DOHH2 (cell line): ENCODE data around the gene HLA-DRB1.
"Not testable (repeated sequence)": the region's sequence is repeated elsewhere in the genome, so short reads cannot be mapped to it uniquely, and the experiment has no call there.

Source experiments
- H3F3A ChIP-seq: fragments of 200-600 bp; sonication (generic), shearing (Covaris generic); 2 replicates; pipeline ENCODE4 v1.6.0; 2016; ENCODE audit warnings: antibody characterized with exemption, mild to moderate bottlenecking; ENCODE audit not compliant: control insufficient read depth, insufficient read depth
- H3K27ac ChIP-seq: fragments of 200-600 bp; sonication (generic); 2 replicates; pipeline ENCODE4 v1.5.1; 2014; ENCODE audit warnings: low read depth, mild to moderate bottlenecking, low read length, moderate library complexity
- H3K27me3 ChIP-seq: fragments of 200-600 bp; sonication (generic); 2 replicates; pipeline ENCODE4 v1.6.1; 2014; ENCODE audit warnings: mild to moderate bottlenecking, low read length, mixed read lengths; ENCODE audit not compliant: control insufficient read depth
- H3K36me3 ChIP-seq: fragments of 200-600 bp; sonication (generic); 2 replicates; pipeline ENCODE4 v1.6.1; 2014; ENCODE audit warnings: mild to moderate bottlenecking, low read length, moderate library complexity, mixed read lengths; ENCODE audit not compliant: control insufficient read depth
- H3K4me1 ChIP-seq: fragments of 200-600 bp; sonication (generic); 2 replicates; pipeline ENCODE4 v1.6.1; 2014; ENCODE audit warnings: mild to moderate bottlenecking, low read length, mixed read lengths; ENCODE audit not compliant: control insufficient read depth
- H3K4me2 ChIP-seq: fragments of 200-600 bp; sonication (generic); 2 replicates; pipeline ENCODE4 v1.6.0; 2014; ENCODE audit warnings: mild to moderate bottlenecking, low read length, moderate library complexity
- H3K4me3 ChIP-seq: fragments of 200-600 bp; sonication (generic); 2 replicates; pipeline ENCODE4 v1.5.1; 2014; ENCODE audit warnings: mild to moderate bottlenecking, low read length, mixed read lengths
- H3K79me2 ChIP-seq: fragments of 200-600 bp; sonication (generic); 2 replicates; pipeline ENCODE4 v1.6.1; 2014; ENCODE audit warnings: mild to moderate bottlenecking, low read length, mixed read lengths; ENCODE audit not compliant: control insufficient read depth
- H3K9me2 ChIP-seq: fragments of 200-600 bp; sonication (generic); replicated peaks from 2 replicates; pipeline ENCODE4 v1.6.1; 2014; ENCODE audit warnings: mild to moderate bottlenecking, low read length, mixed read lengths; ENCODE audit not compliant: control insufficient read depth
- H3K9me3 ChIP-seq: fragments of 200-600 bp; sonication (generic); 2 replicates; pipeline ENCODE4 v1.6.1; 2014; ENCODE audit warnings: antibody characterized with exemption, low read length, mixed read lengths; ENCODE audit not compliant: control insufficient read depth, insufficient read depth
- H4K20me1 ChIP-seq: fragments of 200-600 bp; sonication (generic); 2 replicates; pipeline ENCODE4 v1.6.0; 2014; ENCODE audit warnings: low read depth, mild to moderate bottlenecking, antibody characterized with exemption, low read length, moderate library complexity; ENCODE audit not compliant: control insufficient read depth, insufficient read depth
- EZH2phosphoT487 ChIP-seq: fragments of 200-600 bp; sonication (generic); IDR thresholded peaks from 2 replicates; pipeline ENCODE4 v1.6.1; 2017; ENCODE audit warnings: borderline replicate concordance, mild to moderate bottlenecking, antibody characterized with exemption, low read length, moderate library complexity, mixed read lengths
- TF ChIP-seq, protein P1 (sequence below): fragments of 200-600 bp; sonication (generic); IDR thresholded peaks from one replicate; pipeline ENCODE4 v1.5.1; 2014; ENCODE audit warnings: antibody characterized with exemption, mild to moderate bottlenecking, low read depth, low read length; ENCODE audit not compliant: poor library complexity, severe bottlenecking

HLA-DRB1 gene

GRCh38 chr6:32578962-32579361 lies 10.7 kb downstream of the HLA-DRB1 start:
- peaks cover 5% of the 10 kb centered on the region for H3K79me2 ChIP-seq
- no peak for TF ChIP-seq EZH2phosphoT487
- TF ChIP-seq, protein P1, sequence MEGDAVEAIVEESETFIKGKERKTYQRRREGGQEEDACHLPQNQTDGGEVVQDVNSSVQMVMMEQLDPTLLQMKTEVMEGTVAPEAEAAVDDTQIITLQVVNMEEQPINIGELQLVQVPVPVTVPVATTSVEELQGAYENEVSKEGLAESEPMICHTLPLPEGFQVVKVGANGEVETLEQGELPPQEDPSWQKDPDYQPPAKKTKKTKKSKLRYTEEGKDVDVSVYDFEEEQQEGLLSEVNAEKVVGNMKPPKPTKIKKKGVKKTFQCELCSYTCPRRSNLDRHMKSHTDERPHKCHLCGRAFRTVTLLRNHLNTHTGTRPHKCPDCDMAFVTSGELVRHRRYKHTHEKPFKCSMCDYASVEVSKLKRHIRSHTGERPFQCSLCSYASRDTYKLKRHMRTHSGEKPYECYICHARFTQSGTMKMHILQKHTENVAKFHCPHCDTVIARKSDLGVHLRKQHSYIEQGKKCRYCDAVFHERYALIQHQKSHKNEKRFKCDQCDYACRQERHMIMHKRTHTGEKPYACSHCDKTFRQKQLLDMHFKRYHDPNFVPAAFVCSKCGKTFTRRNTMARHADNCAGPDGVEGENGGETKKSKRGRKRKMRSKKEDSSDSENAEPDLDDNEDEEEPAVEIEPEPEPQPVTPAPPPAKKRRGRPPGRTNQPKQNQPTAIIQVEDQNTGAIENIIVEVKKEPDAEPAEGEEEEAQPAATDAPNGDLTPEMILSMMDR: no peak
- H3K27me3 ChIP-seq: no peaks in the 10 kb centered on the region
- no peaks in the 10 kb centered on the region for H4K20me1 ChIP-seq
- peaks cover 4% of the 10 kb centered on the region; the same call in 1 of the 2 replicates for H3F3A ChIP-seq
- H3K36me3 ChIP-seq: peaks cover 58% of the 10 kb centered on the region
- H3K9me2 ChIP-seq: no peaks in the 10 kb centered on the region
- H3K27ac ChIP-seq: no peak overlapping the region
- H3K4me3 ChIP-seq: no peak overlapping the region
- H3K4me1 ChIP-seq: peaks cover 13% of the 10 kb centered on the region
- H3K9me3 ChIP-seq: no peaks in the 10 kb centered on the region
- no peak overlapping the region for H3K4me2 ChIP-seq

GRCh38 chr6:32577493-32577892 lies 12.2 kb downstream of the HLA-DRB1 start:
- not testable (repeated sequence) for H4K20me1 ChIP-seq, H3K4me3 ChIP-seq, H3K9me2 ChIP-seq, H3K9me3 ChIP-seq, H3K4me1 ChIP-seq, H3K79me2 ChIP-seq, H3K27ac ChIP-seq, H3K4me2 ChIP-seq, H3K27me3 ChIP-seq, H3F3A ChIP-seq
- peaks cover 52% of the 10 kb centered on the region for H3K36me3 ChIP-seq

DNA sequence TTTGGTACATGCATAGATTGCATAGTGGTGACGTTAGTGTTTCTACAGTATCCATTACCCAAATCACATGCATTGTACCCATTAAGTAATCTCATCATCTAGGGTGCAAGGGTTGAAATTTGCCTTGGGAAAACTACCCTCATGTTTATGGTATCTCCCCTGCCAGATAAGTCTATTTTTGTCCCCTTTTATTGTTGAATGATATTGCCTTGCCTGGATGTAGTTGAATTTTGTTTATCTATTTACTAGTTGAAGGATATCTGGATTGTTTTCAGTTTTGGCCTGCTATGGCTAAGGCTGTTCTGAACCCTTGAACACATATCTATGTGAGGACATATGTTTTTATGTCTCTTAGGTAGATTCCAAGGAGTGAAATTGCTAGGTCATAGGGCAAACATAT lies 13.4 kb downstream of the HLA-DRB1 start:
- no peaks in the 10 kb centered on the region for H4K20me1 ChIP-seq

GRCh38 chr6:32570363-32570905 lies 19.2 kb downstream of the HLA-DRB1 start:
- peaks cover under 1% of the 10 kb centered on the region; the same call in 1 of the 2 replicates for H3F3A ChIP-seq
- no peak overlapping the region for H3K4me3 ChIP-seq
- TF ChIP-seq, protein P1: no peak
- TF ChIP-seq EZH2phosphoT487: no peak
- H3K9me2 ChIP-seq: no peaks in the 10 kb centered on the region
- H3K27me3 ChIP-seq: no peaks in the 10 kb centered on the region
- H4K20me1 ChIP-seq: no peaks in the 10 kb centered on the region
- H3K36me3 ChIP-seq: no peaks in the 10 kb centered on the region
- peaks cover 7% of the 10 kb centered on the region; the same call in 1 of the 2 replicates for H3K4me1 ChIP-seq
- no peak overlapping the region for H3K27ac ChIP-seq
- no peaks in the 10 kb centered on the region for H3K79me2 ChIP-seq
- no peak overlapping the region for H3K4me2 ChIP-seq
- no peaks in the 10 kb centered on the region for H3K9me3 ChIP-seq

More for the DNA sequence above, 13.4 kb downstream of the HLA-DRB1 start:
- no peak overlapping the region for H3K27ac ChIP-seq
- no peak overlapping the region for H3K4me3 ChIP-seq
- no peaks in the 10 kb centered on the region for H3K9me2 ChIP-seq
- no peak overlapping the region for H3K4me2 ChIP-seq
- H3K4me1 ChIP-seq: peaks cover 2% of the 10 kb centered on the region
- TF ChIP-seq, protein P1: no peak
- no peak for TF ChIP-seq EZH2phosphoT487
- peaks cover 40% of the 10 kb centered on the region for H3K36me3 ChIP-seq
- no peaks in the 10 kb centered on the region for H3K79me2 ChIP-seq
- H3F3A ChIP-seq: peaks cover 4% of the 10 kb centered on the region; the same call in 1 of the 2 replicates
- H3K9me3 ChIP-seq: no peaks in the 10 kb centered on the region
- no peaks in the 10 kb centered on the region for H3K27me3 ChIP-seq
